ENCODE results near the gene SERPINI1.

Gene SERPINI1

DNA sequence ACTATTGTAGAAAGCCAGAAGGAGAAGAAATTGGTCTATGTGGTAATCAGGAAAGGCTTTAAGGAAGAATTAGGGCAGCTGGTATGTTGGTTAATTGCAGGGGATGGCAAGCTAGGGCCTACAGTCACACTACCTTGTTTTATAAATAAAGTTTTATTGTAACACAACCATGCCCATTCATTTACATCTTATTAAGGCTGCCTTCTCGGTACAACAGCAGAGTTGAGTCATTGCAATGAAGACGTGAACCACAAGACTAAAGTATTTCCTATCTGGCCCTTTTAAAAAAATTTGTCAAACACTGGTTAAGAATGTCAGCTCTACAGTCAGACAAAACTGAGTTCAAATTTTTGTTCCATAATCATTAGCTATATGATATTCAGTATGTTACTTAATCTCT, 8.3 kb downstream of the SERPINI1 start:
- H4K91ac ChIP-seq (ENCODE audit: low read depth, low read length), result no peak overlapping the region
- no CpG with 5 or more reads among the region's 2 CpGs for WGBS (ENCODE audit: extremely low coverage, insufficient coverage, insufficient read length)
- no peak overlapping the region for H3K14ac ChIP-seq (ENCODE audit: low read length)

DNA sequence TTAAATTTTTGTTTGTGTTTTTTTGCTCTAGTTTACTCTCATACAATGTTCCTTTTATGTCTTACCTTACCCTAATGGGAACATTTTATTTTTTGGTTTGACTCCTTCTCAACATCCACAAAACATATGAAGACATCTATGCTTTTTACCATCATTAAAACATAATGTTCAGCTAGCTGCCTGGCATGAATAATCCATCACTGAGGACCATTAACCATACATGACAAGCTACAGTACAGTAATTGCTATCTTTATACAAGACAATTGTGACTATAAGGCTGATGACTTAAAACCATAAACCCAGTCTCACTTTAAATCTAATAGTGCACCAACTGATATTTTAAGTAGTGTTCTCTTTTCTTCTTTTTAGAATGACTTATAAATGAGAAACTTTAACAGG, 13.7 kb downstream of the SERPINI1 start:
- Histone ChIP-seq H3K36me3 (ENCODE audit: control insufficient read depth in 1 of 2, insufficient read depth in 2 of 2, low read length in 2 of 2) (no peaks in the 10 kb centered on the region), H3K4ac (ENCODE audit: low read depth, low read length) (no peak overlapping the region), H3K79me2 (ENCODE audit: control insufficient read depth, insufficient read depth, low read length, poor library complexity) (no peaks in the 10 kb centered on the region), H3K18ac (ENCODE audit: low read length) (no peak overlapping the region), H3K14ac (ENCODE audit: low read length) (no peak overlapping the region), H3K4me2 (ENCODE audit: low read length) (no peak overlapping the region), H2BK12ac (ENCODE audit: low read length) (no peak overlapping the region), H3K9ac (ENCODE audit: low read length) (no peak overlapping the region), H4K8ac (ENCODE audit: low read depth, low read length) (no peak overlapping the region), H3K23ac (ENCODE audit: low read length) (no peak overlapping the region), H4K91ac (ENCODE audit: low read depth, low read length) (no peak overlapping the region), H2AFZ (ENCODE audit: insufficient read depth, low read length, poor library complexity) (no peak overlapping the region), H4K12ac (ENCODE audit: low read depth, low read length) (no peak overlapping the region), H3K4me1 (ENCODE audit: control insufficient read depth in 1 of 2, insufficient read depth in 2 of 2, low read length in 2 of 2) (no peaks in the 10 kb centered on the region), H3K27ac (ENCODE audit: low read depth, low read length) (no peak overlapping the region), H3K4me3 (ENCODE audit: low read depth, low read length) (no peak overlapping the region), H3K9me3 (ENCODE audit: insufficient read depth, low read depth, low read length) (no peaks in the 10 kb centered on the region), H3K27me3 (ENCODE audit: insufficient read depth, low read length) (no peaks in the 10 kb centered on the region), H2BK5ac (ENCODE audit: low read depth, low read length, poor library complexity) (no peak overlapping the region), H2AK5ac (ENCODE audit: low read length) (no peak overlapping the region), H3K79me1 (ENCODE audit: low read length) (no peaks in the 10 kb centered on the region), H2BK120ac (ENCODE audit: insufficient read depth, low read length, poor library complexity) (no peak overlapping the region)
- DNase-seq, result no peak

More for the DNA sequence above, 8.3 kb downstream of the SERPINI1 start:
- Histone ChIP-seq H3K4me2 (ENCODE audit: low read length) (no peak overlapping the region), H2BK5ac (ENCODE audit: low read depth, low read length, poor library complexity) (no peak overlapping the region), H4K8ac (ENCODE audit: low read depth, low read length) (no peak overlapping the region), H2AFZ (ENCODE audit: insufficient read depth, low read length, poor library complexity) (no peak overlapping the region), H2AK5ac (ENCODE audit: low read length) (no peak overlapping the region), H2BK120ac (ENCODE audit: insufficient read depth, low read length, poor library complexity) (no peak overlapping the region), H3K79me1 (ENCODE audit: low read length) (no peaks in the 10 kb centered on the region), H4K12ac (ENCODE audit: low read depth, low read length) (no peak overlapping the region), H3K4ac (ENCODE audit: low read depth, low read length) (no peak overlapping the region), H3K4me1 (ENCODE audit: control insufficient read depth in 1 of 2, insufficient read depth in 2 of 2, low read length in 2 of 2) (no peaks in the 10 kb centered on the region), H3K4me3 (ENCODE audit: low read depth, low read length) (no peak overlapping the region), H3K23ac (ENCODE audit: low read length) (no peak overlapping the region), H3K79me2 (ENCODE audit: control insufficient read depth, insufficient read depth, low read length, poor library complexity) (no peaks in the 10 kb centered on the region), H3K36me3 (ENCODE audit: control insufficient read depth in 1 of 2, insufficient read depth in 2 of 2, low read length in 2 of 2) (no peaks in the 10 kb centered on the region), H3K27me3 (ENCODE audit: insufficient read depth, low read length) (no peaks in the 10 kb centered on the region), H3K27ac (ENCODE audit: low read depth, low read length) (no peak overlapping the region), H3K18ac (ENCODE audit: low read length) (no peak overlapping the region), H3K9me3 (ENCODE audit: insufficient read depth, low read depth, low read length) (no peaks in the 10 kb centered on the region), H3K9ac (ENCODE audit: low read length) (no peak overlapping the region), H2BK12ac (ENCODE audit: low read length) (no peak overlapping the region)
- DNase-seq, result no peak

DNA sequence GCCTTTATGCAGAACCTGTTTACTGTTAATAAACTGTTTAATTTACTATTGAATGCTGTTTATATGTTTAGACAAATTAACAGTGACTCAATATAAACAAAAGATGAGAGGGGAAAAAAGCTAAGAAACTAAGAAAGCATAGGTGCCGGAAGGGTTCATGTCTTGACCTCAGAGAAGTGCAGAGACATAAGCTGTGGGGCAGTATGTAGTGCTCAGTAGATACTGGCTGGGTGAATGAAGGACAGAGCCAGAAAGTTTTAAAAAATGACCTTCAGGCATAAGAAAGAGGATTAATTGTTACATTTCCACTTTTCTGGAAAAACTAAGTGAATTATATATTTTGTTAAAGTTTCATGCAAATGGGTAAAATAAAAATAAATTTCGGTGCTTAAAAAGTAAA, 14.2 kb downstream of the SERPINI1 start:
- no peak overlapping the region for H2AFZ ChIP-seq (ENCODE audit: insufficient read depth, low read length, poor library complexity)
- WGBS (ENCODE audit: extremely low coverage, insufficient coverage, insufficient read length), result no CpG with 5 or more reads among the region's 2 CpGs

DNA sequence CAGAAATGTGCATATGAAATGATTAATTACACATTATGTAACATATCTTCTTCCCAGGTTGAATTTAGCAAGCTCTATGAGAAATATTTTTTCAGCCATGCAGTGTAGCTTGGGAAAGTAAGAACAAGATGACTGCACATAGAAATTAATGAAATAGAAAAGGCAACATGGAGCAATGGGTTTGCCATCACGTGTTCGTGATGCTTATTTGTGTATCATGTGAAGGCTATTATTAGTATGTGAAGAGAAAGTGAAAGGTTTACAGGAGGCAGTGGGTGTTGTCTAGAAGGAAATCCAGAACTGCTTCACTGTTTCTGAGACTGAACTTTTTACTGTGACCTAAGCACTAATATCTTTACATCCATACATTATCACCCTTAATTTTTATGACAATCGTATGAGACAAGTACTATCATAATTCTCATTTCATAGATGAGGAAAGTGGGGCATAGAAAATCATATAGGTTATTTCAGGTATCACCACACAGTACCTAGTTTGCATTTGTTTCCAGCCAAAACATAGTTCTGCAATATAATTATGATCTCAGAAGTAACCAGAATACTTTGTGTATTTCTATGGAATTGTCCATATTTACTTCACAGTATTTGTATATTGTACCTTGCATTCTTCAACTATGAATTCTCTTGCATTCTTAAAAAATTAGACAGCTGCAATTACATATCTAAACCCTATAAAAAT, 14.9 kb downstream of the SERPINI1 start:
- Histone ChIP-seq H3K14ac (ENCODE audit: low read length) (no peak overlapping the region), H3K9me3 (ENCODE audit: insufficient read depth, low read depth, low read length) (no peaks in the 10 kb centered on the region), H2AFZ (ENCODE audit: insufficient read depth, low read length, poor library complexity) (no peak overlapping the region), H3K18ac (ENCODE audit: low read length) (no peak overlapping the region), H2BK5ac (ENCODE audit: low read depth, low read length, poor library complexity) (no peak overlapping the region), H2BK12ac (ENCODE audit: low read length) (no peak overlapping the region), H3K23ac (ENCODE audit: low read length) (no peak overlapping the region), H2BK120ac (ENCODE audit: insufficient read depth, low read length, poor library complexity) (no peak overlapping the region), H3K27ac (ENCODE audit: low read depth, low read length) (no peak overlapping the region), H4K91ac (ENCODE audit: low read depth, low read length) (no peak overlapping the region), H3K4ac (ENCODE audit: low read depth, low read length) (no peak overlapping the region), H3K79me1 (ENCODE audit: low read length) (no peaks in the 10 kb centered on the region), H3K79me2 (ENCODE audit: control insufficient read depth, insufficient read depth, low read length, poor library complexity) (no peaks in the 10 kb centered on the region), H3K9ac (ENCODE audit: low read length) (no peak overlapping the region), H2AK5ac (ENCODE audit: low read length) (no peak overlapping the region), H4K8ac (ENCODE audit: low read depth, low read length) (no peak overlapping the region), H3K27me3 (ENCODE audit: insufficient read depth, low read length) (no peaks in the 10 kb centered on the region), H4K12ac (ENCODE audit: low read depth, low read length) (no peak overlapping the region), H3K4me2 (ENCODE audit: low read length) (no peak overlapping the region), H3K36me3 (ENCODE audit: control insufficient read depth in 1 of 2, insufficient read depth in 2 of 2, low read length in 2 of 2) (no peaks in the 10 kb centered on the region), H3K4me3 (ENCODE audit: low read depth, low read length) (no peak overlapping the region), H3K4me1 (ENCODE audit: control insufficient read depth in 1 of 2, insufficient read depth in 2 of 2, low read length in 2 of 2) (no peaks in the 10 kb centered on the region)
- no CpG with 5 or more reads among the region's 3 CpGs for WGBS (ENCODE audit: extremely low coverage, insufficient coverage, insufficient read length)
- no peak for DNase-seq

More for the DNA sequence above, 14.2 kb downstream of the SERPINI1 start:
- no peak overlapping the region for H4K8ac ChIP-seq (ENCODE audit: low read depth, low read length)
- no peaks in the 10 kb centered on the region for H3K36me3 ChIP-seq (ENCODE audit: control insufficient read depth in 1 of 2, insufficient read depth in 2 of 2, low read length in 2 of 2)
- H3K4me2 ChIP-seq (ENCODE audit: low read length), result no peak overlapping the region
- no peak overlapping the region for H3K27ac ChIP-seq (ENCODE audit: low read depth, low read length)
- no peaks in the 10 kb centered on the region for H3K9me3 ChIP-seq (ENCODE audit: insufficient read depth, low read depth, low read length)
- no peaks in the 10 kb centered on the region for H3K79me2 ChIP-seq (ENCODE audit: control insufficient read depth, insufficient read depth, low read length, poor library complexity)
- H3K4ac ChIP-seq (ENCODE audit: low read depth, low read length), result no peak overlapping the region
- no peaks in the 10 kb centered on the region for H3K79me1 ChIP-seq (ENCODE audit: low read length)
- no peak overlapping the region for H3K9ac ChIP-seq (ENCODE audit: low read length)
- H2BK12ac ChIP-seq (ENCODE audit: low read length), result no peak overlapping the region
- H2BK120ac ChIP-seq (ENCODE audit: insufficient read depth, low read length, poor library complexity), result no peak overlapping the region
- H3K18ac ChIP-seq (ENCODE audit: low read length), result no peak overlapping the region
- H2AK5ac ChIP-seq (ENCODE audit: low read length), result no peak overlapping the region
- H2BK5ac ChIP-seq (ENCODE audit: low read depth, low read length, poor library complexity), result no peak overlapping the region
- H3K4me3 ChIP-seq (ENCODE audit: low read depth, low read length), result no peak overlapping the region
- H3K27me3 ChIP-seq (ENCODE audit: insufficient read depth, low read length), result no peaks in the 10 kb centered on the region
- H4K91ac ChIP-seq (ENCODE audit: low read depth, low read length), result no peak overlapping the region
- H3K4me1 ChIP-seq (ENCODE audit: control insufficient read depth in 1 of 2, insufficient read depth in 2 of 2, low read length in 2 of 2), result no peaks in the 10 kb centered on the region
- no peak overlapping the region for H4K12ac ChIP-seq (ENCODE audit: low read depth, low read length)
- no peak overlapping the region for H3K14ac ChIP-seq (ENCODE audit: low read length)
- no peak overlapping the region for H3K23ac ChIP-seq (ENCODE audit: low read length)
- no peak for DNase-seq

Data from trophoblast cell (in vitro differentiated cells and primary cell).